Loucy (cell line): Measurements from ENCODE around the gene RPA1.

Experiments
- H2AFZ ChIP-seq: fragments of 200-600 bp; sonication (generic); 2 replicates; pipeline ENCODE4 v1.6.0; 2016; ENCODE audit warnings: antibody characterized with exemption, mild to moderate bottlenecking, low read length, moderate library complexity
- H3F3A ChIP-seq: fragments of 200-600 bp; 2 replicates; pipeline ENCODE4 v1.6.0; 2016; ENCODE audit warnings: antibody characterized with exemption, low read depth, mild to moderate bottlenecking
- H3K27me3 ChIP-seq: fragments of 200-600 bp; sonication (generic); 2 replicates; pipeline ENCODE4 v1.6.1; 2014; ENCODE audit warnings: low read length, mild to moderate bottlenecking; ENCODE audit not compliant: insufficient read depth, poor library complexity, severe bottlenecking
- H3K36me3 ChIP-seq: fragments of 200-600 bp; sonication (generic); 2 replicates; pipeline ENCODE4 v1.6.1; 2016; ENCODE audit warnings: low read length; ENCODE audit not compliant: insufficient read depth
- H3K4me1 ChIP-seq: fragments of 200-600 bp; sonication (generic); 2 replicates; pipeline ENCODE4 v1.5.1; 2014; ENCODE audit warnings: low read length, mild to moderate bottlenecking; ENCODE audit not compliant: insufficient read depth, poor library complexity, severe bottlenecking
- H3K4me2 ChIP-seq: fragments of 200-600 bp; sonication (generic); 2 replicates; pipeline ENCODE4 v1.6.0; 2014; ENCODE audit warnings: antibody characterized with exemption, low read length, low read depth, mild to moderate bottlenecking; ENCODE audit not compliant: poor library complexity, severe bottlenecking
- H3K4me3 ChIP-seq: fragments of 200-600 bp; sonication (generic); 2 replicates; pipeline ENCODE4 v1.5.1; 2014; ENCODE audit warnings: low read length, mild to moderate bottlenecking, mixed read lengths; ENCODE audit not compliant: poor library complexity, severe bottlenecking
- H3K79me2 ChIP-seq: fragments of 200-600 bp; sonication (generic); 2 replicates; pipeline ENCODE4 v1.6.1; 2014; ENCODE audit warnings: low read length; ENCODE audit not compliant: insufficient read depth
- H3K9ac ChIP-seq: fragments of 200-600 bp; sonication (generic); 2 replicates; pipeline ENCODE4 v1.6.0; 2014; ENCODE audit warnings: mild to moderate bottlenecking, low read depth, low read length, moderate library complexity; ENCODE audit not compliant: poor library complexity, severe bottlenecking
- H3K9me2 ChIP-seq: fragments of 200-600 bp; sonication (generic); replicated peaks from 2 replicates; pipeline ENCODE4 v1.6.1; 2016; ENCODE audit warnings: low read depth, low read length, mixed read lengths
- H3K9me3 ChIP-seq: fragments of 200-600 bp; sonication (generic); 2 replicates; pipeline ENCODE4 v1.6.1; 2014; ENCODE audit warnings: mild to moderate bottlenecking, antibody characterized with exemption, low read length, low read depth; ENCODE audit not compliant: insufficient read depth
- H4K20me1 ChIP-seq: fragments of 200-600 bp; sonication (generic); 2 replicates; pipeline ENCODE4 v1.6.0; 2014; ENCODE audit warnings: antibody characterized with exemption, low read length, mild to moderate bottlenecking; ENCODE audit not compliant: insufficient read depth, poor library complexity, severe bottlenecking
- CTCF ChIP-seq: fragments of 200-600 bp; sonication (generic); conservative IDR thresholded peaks from 2 replicates; pipeline ENCODE4 v1.5.1; 2014; ENCODE audit warnings: mild to moderate bottlenecking, antibody characterized with exemption, low read length
- EZH2phosphoT487 ChIP-seq: fragments of 200-600 bp; IDR thresholded peaks from 2 replicates; pipeline ENCODE4 v1.6.1; 2018; ENCODE audit warnings: antibody characterized with exemption, mild to moderate bottlenecking, moderate library complexity, borderline replicate concordance

RPA1 gene

DNA sequence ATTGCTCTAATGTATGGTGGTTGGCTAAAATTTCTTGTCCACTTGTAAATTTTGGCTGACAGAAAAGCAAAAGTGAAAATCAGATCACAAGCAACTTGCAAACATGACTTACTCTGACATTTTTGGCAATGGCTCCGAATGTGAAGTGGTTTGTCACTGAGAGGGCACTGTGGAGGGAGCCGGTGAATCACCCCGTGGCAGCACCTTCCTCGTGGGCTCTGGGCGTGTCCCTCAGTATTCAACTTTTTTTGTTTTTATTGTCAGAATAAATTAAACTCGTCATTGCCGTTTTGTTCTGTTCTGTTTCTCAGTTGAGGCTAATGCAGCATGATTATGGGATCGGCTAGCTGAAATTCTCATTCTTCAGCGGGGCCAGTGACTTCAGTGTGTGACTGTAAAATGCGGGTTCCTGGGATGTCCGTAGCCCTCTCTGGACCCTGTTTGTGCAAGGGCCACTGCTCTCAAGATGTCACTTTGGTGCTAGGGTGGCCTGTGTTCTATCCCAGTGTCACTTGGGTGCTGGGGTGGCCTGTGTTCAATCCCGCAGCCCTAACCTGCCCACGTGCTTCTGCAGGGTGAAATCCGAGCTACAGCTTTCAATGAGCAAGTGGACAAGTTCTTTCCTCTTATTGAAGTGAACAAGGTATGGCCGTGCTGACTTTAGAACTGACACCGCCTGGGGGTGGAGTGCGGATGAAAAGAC, 48.8 kb downstream of the RPA1 start:
- peaks cover 91% of the 10 kb centered on the region; the same call in 1 of the 2 replicates for H3K36me3 ChIP-seq
- H3K4me1 ChIP-seq: no peaks in the 10 kb centered on the region

GRCh38 chr17:1880851-1881630, 51.2 kb downstream of the RPA1 start:
- TF ChIP-seq CTCF: no peak
- no peak for TF ChIP-seq EZH2phosphoT487

More for the DNA sequence above, 48.8 kb downstream of the RPA1 start:
- no peaks in the 10 kb centered on the region for H3K9me2 ChIP-seq
- no peaks in the 10 kb centered on the region for H3K27me3 ChIP-seq
- no peaks in the 10 kb centered on the region for H4K20me1 ChIP-seq
- no peaks in the 10 kb centered on the region for H3K9me3 ChIP-seq
- H3K4me2 ChIP-seq: no peak overlapping the region
- no peak for TF ChIP-seq CTCF
- TF ChIP-seq EZH2phosphoT487: no peak
- H3K9ac ChIP-seq: no peak overlapping the region
- H3K4me3 ChIP-seq: no peak overlapping the region
- no peaks in the 10 kb centered on the region for H3K79me2 ChIP-seq
- no peak overlapping the region for H2AFZ ChIP-seq
- H3F3A ChIP-seq: no peaks in the 10 kb centered on the region

DNA sequence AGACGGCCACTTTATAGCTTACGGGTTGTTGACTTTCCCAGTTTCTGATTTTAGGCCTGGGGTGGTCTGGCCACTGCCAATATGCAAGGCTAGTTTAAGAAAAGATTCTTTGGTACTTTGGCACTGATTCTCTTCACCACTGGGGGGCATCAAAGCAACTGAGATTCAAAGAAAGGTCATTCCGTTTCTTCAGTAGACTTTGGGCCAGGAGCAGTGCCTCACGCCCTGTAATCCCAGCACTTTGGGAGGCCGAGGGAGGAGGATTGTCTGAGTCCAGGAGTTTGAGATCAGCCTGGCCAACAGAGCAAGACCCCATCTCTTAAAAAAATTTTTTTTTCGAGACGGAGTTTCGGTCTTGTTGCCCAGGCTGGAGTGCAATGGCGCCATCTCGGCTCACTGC, 53.0 kb downstream of the RPA1 start:
- Histone ChIP-seq H3K4me2 (no peak overlapping the region), H3K9me2 (no peaks in the 10 kb centered on the region), H3F3A (no peaks in the 10 kb centered on the region), H3K9me3 (peaks cover 4% of the 10 kb centered on the region; the same call in 1 of the 2 replicates), H2AFZ (no peak overlapping the region), H3K27me3 (no peaks in the 10 kb centered on the region), H3K4me3 (no peak overlapping the region), H3K79me2 (no peaks in the 10 kb centered on the region), H3K4me1 (no peaks in the 10 kb centered on the region), H4K20me1 (no peaks in the 10 kb centered on the region), H3K9ac (no peak overlapping the region), H3K36me3 (peaks cover 90% of the 10 kb centered on the region)
- TF ChIP-seq CTCF (peak; percentile 65), EZH2phosphoT487 (no peak)

More at GRCh38 chr17:1880851-1881630, 51.2 kb downstream of the RPA1 start:
- Histone ChIP-seq H3K9ac (no peak overlapping the region), H3K9me2 (no peaks in the 10 kb centered on the region), H2AFZ (no peak overlapping the region), H3K4me2 (no peak overlapping the region), H3K36me3 (peaks cover 94% of the 10 kb centered on the region), H3K79me2 (no peaks in the 10 kb centered on the region), H3K27me3 (no peaks in the 10 kb centered on the region), H3K4me3 (no peak overlapping the region), H3K4me1 (no peaks in the 10 kb centered on the region), H3K9me3 (peaks cover 4% of the 10 kb centered on the region; the same call in 1 of the 2 replicates), H4K20me1 (no peaks in the 10 kb centered on the region), H3F3A (no peaks in the 10 kb centered on the region)
